Vagina (tissue), 2 donors: ENCODE measurements around the gene SUSD6. TPM values are rescaled to one million over a fixed set of nuclear protein-coding genes. Genes with fewer than 3 reads are reported as not detected.
A peak's percentile ranks its signal among the peaks of the same experiment; 100 is the strongest.

Experiments
- DNase-seq, 2 donors: peaks; one replicate each; pipeline ENCODE4 v3.0.0-alpha.2; 2017; ENCODE audit errors: extremely low spot score in 2 of 2
- H3K27ac ChIP-seq: fragments of 200-600 bp; sonication (generic); one replicate; pipeline ENCODE4 v1.5.1; 2019
- H3K27me3 ChIP-seq: fragments of 200-600 bp; sonication (generic); one replicate; pipeline ENCODE4 v1.5.1; 2019
- H3K36me3 ChIP-seq, 2 donors: fragments of 200-600 bp; sonication (generic); one replicate each; pipeline ENCODE4 v1.5.1; 2017 to 2019
- H3K4me1 ChIP-seq: fragments of 200-600 bp; sonication (generic); one replicate; pipeline ENCODE4 v1.5.1; 2019
- H3K4me3 ChIP-seq, 2 donors: fragments of 200-600 bp; sonication (generic); 1 replicate in 1 of 2; 2 replicates in 1 of 2; pipeline ENCODE4 v1.5.1; 2016 to 2019
- H3K9me3 ChIP-seq: fragments of 200-600 bp; sonication (generic); one replicate; pipeline ENCODE4 v1.5.1; 2019
- CTCF ChIP-seq, 3 experiments: fragments of 450-650 bp in 2 of 3; fragments of 200-600 bp in 1 of 3; sonication (generic) in 1 of 3; IDR thresholded peaks; one replicate each; pipeline ENCODE4 v1.5.1; 2017 to 2019; ENCODE audit warnings: antibody characterized with exemption in 3 of 3, mild to moderate bottlenecking in 2 of 3, moderate library complexity in 2 of 3
- POLR2A ChIP-seq, 2 donors: fragments of 450-650 bp; IDR thresholded peaks; one replicate each; pipeline ENCODE4 v1.6.1; 2017; ENCODE audit warnings: antibody characterized with exemption in 2 of 2, mild to moderate bottlenecking in 2 of 2, moderate library complexity in 2 of 2
- POLR2AphosphoS5 ChIP-seq, 2 donors: sonication (generic); formaldehyde crosslinking; IDR thresholded peaks; one replicate each; pipeline ENCODE4 v1.9.0; 2017; ENCODE audit warnings: antibody characterized with exemption in 2 of 2, mild to moderate bottlenecking in 2 of 2, low read depth in 1 of 2; ENCODE audit not compliant: insufficient read depth in 1 of 2
- intact Hi-C: fragments of 100-400 bp; cut with DNase I; formaldehyde crosslinking; loops from one replicate; pipeline ENCODE4 v1.15.1; 2023
- total RNA-seq: library from RNA; depleted of rRNA; stranded (reverse); fragments of >200 nt; gene quantifications from one replicate; pipeline ENCODE4 v1.2.3, GENCODE V29; 2016

SUSD6 gene
- total RNA-seq, 1 donor from 2014 or later, result 36.6 TPM

- TF ChIP-seq POLR2A (IDR thresholded peaks at IDR 0.05), result no peak
- no peak for TF ChIP-seq CTCF (IDR thresholded peaks at IDR 0.05)
- TF ChIP-seq POLR2AphosphoS5 (IDR thresholded peaks at IDR 0.05; ENCODE audit: insufficient read depth in 1 of 2, low read depth in 1 of 2), result no peak
- Histone ChIP-seq H3K4me1 (peaks cover 84% of the 10 kb centered on the region), H3K4me3 (no peak overlapping the region), H3K27me3 (no peaks in the 10 kb centered on the region), H3K36me3 (no peaks in the 10 kb centered on the region), H3K9me3 (no peaks in the 10 kb centered on the region), H3K27ac (peak overlapping the region; percentile 75)
- intact Hi-C loops, result loop anchor here (5.0 kb wide), 1 partner anchor 98 kb away; no protein-coding TSS in a partner anchor
- DNase-seq, result no peak
Measured at GRCh38 chr14:69614592-69614991, 3.2 kb downstream of the SUSD6 start.

GRCh38 chr14:69615121-69615495, 3.7 kb downstream of the SUSD6 start:
- intact Hi-C loops, result no loop called here
- H3K4me3 ChIP-seq, result peak overlapping the region; percentile 17
- DNase-seq, result no peak
- H3K27me3 ChIP-seq, result no peaks in the 10 kb centered on the region
- H3K36me3 ChIP-seq, result no peaks in the 10 kb centered on the region
- H3K4me1 ChIP-seq, result peaks cover 86% of the 10 kb centered on the region
- peak overlapping the region; percentile 75 for H3K27ac ChIP-seq
- H3K9me3 ChIP-seq, result no peaks in the 10 kb centered on the region
- TF ChIP-seq POLR2AphosphoS5 (IDR thresholded peaks at IDR 0.05; ENCODE audit: insufficient read depth in 1 of 2, low read depth in 1 of 2) (no peak), CTCF (IDR thresholded peaks at IDR 0.05) (no peak), POLR2A (IDR thresholded peaks at IDR 0.05) (no peak)

- Histone ChIP-seq H3K27ac (peak overlapping the region; percentile 75), H3K27me3 (no peaks in the 10 kb centered on the region), H3K4me3 (peak overlapping the region; percentile 17), H3K9me3 (no peaks in the 10 kb centered on the region), H3K4me1 (peaks cover 86% of the 10 kb centered on the region), H3K36me3 (no peaks in the 10 kb centered on the region)
- TF ChIP-seq POLR2AphosphoS5 (IDR thresholded peaks at IDR 0.05; ENCODE audit: insufficient read depth in 1 of 2, low read depth in 1 of 2) (peak in 1 of 2 donors; percentile 37), POLR2A (IDR thresholded peaks at IDR 0.05) (no peak)
- no peak for DNase-seq
- intact Hi-C loops, result no loop called here
Measured at GRCh38 chr14:69615496-69616407, 4.4 kb downstream of the SUSD6 start.

- Histone ChIP-seq H3K27ac (peak overlapping the region; percentile 75), H3K27me3 (no peaks in the 10 kb centered on the region), H3K9me3 (no peaks in the 10 kb centered on the region), H3K4me1 (peaks cover 88% of the 10 kb centered on the region), H3K4me3 (peak overlapping the region in 1 of 2 donors; percentile 17), H3K36me3 (no peaks in the 10 kb centered on the region)
- TF ChIP-seq CTCF (IDR thresholded peaks at IDR 0.05) (no peak), POLR2A (IDR thresholded peaks at IDR 0.05) (no peak), POLR2AphosphoS5 (IDR thresholded peaks at IDR 0.05; ENCODE audit: insufficient read depth in 1 of 2, low read depth in 1 of 2) (no peak)
- DNase-seq, result no peak
- intact Hi-C loops, result no loop called here
Measured at GRCh38 chr14:69616408-69616773, 5.0 kb downstream of the SUSD6 start.

GRCh38 chr14:69617796-69618195, 6.4 kb downstream of the SUSD6 start:
- no peak overlapping the region for H3K27ac ChIP-seq
- TF ChIP-seq CTCF (IDR thresholded peaks at IDR 0.05) (no peak), POLR2AphosphoS5 (IDR thresholded peaks at IDR 0.05; ENCODE audit: insufficient read depth in 1 of 2, low read depth in 1 of 2) (no peak), POLR2A (IDR thresholded peaks at IDR 0.05) (no peak)
- intact Hi-C loops, result no loop called here

More at GRCh38 chr14:69617796-69618195, 6.4 kb downstream of the SUSD6 start:
- Histone ChIP-seq H3K36me3 (no peaks in the 10 kb centered on the region), H3K4me3 (no peak overlapping the region), H3K4me1 (peaks cover 93% of the 10 kb centered on the region), H3K9me3 (no peaks in the 10 kb centered on the region), H3K27me3 (no peaks in the 10 kb centered on the region)
- no peak for DNase-seq
